SK-N-MC (cell line): ENCODE results near the gene IL36B.

Source experiments
- FOXP2 ChIP-seq: optimal IDR thresholded peaks from 2 replicates; pipeline ENCODE3; 2011; ENCODE audit warnings: mild to moderate bottlenecking, moderate library complexity; ENCODE audit not compliant: insufficient read depth; ENCODE audit errors: extremely low read length, control extremely low read depth
- POLR2AphosphoS5 ChIP-seq: IDR thresholded peaks from 2 replicates; pipeline ENCODE4 v1.6.1; 2012; ENCODE audit warnings: mild to moderate bottlenecking, low read depth, low read length, borderline replicate concordance

GRCh38 chr2:113002677-113003076 is 50.0 kb downstream of the IL36B start:
- TF ChIP-seq POLR2AphosphoS5 (no peak), FOXP2 (no peak)
